WTC11 (cell line): ENCODE data around the gene NFATC2. TPM values are rescaled to one million over a fixed set of nuclear protein-coding genes. Genes with fewer than 3 reads are reported as not detected.
A peak's percentile ranks its signal among the peaks of the same experiment; 100 is the strongest.

ENCODE experiments used
- ATAC-seq: fragments of 200-7000 bp; cut with Tn5 transposase; 2 replicates; pipeline ENCODE4 v1.10.0; 2021; ENCODE audit warnings: mild to moderate bottlenecking, moderate library complexity
- CTCF ChIA-PET: fragments of 300-600 bp; sonication (Branson Sonifier 250); formaldehyde crosslinking; loops from one replicate; lab custom pipeline; 2021; ENCODE audit warnings: antibody characterized with exemption; lab: Charles Lee
- POLR2A ChIA-PET: fragments of 350-600 bp; sonication (Branson Sonifier 250); formaldehyde crosslinking; loops from one replicate; lab custom pipeline; 2021; ENCODE audit warnings: antibody characterized with exemption; lab: Charles Lee
- DNase-seq: peaks from one replicate; pipeline ENCODE4 v3.0.0; 2021; ENCODE audit warnings: low spot score
- H3K27ac Mint-ChIP-seq: 2 replicates; pipeline ENCODE4 v1.8.0; 2021; ENCODE audit warnings: mixed read lengths
- H3K27me3 Mint-ChIP-seq: 2 replicates; pipeline ENCODE4 v1.8.0; 2021; ENCODE audit warnings: low read depth, mild to moderate bottlenecking, moderate library complexity, mixed read lengths
- H3K36me3 Mint-ChIP-seq: 2 replicates; pipeline ENCODE4 v1.8.0; 2021; ENCODE audit warnings: mixed read lengths
- H3K4me1 Mint-ChIP-seq: 2 replicates; pipeline ENCODE4 v1.8.0; 2022; ENCODE audit warnings: mixed read lengths
- H3K4me3 Mint-ChIP-seq: 2 replicates; pipeline ENCODE4 v1.8.0; 2021; ENCODE audit warnings: mild to moderate bottlenecking, moderate library complexity, mixed read lengths
- H3K9me3 Mint-ChIP-seq: 2 replicates; pipeline ENCODE4 v1.8.0; 2021; ENCODE audit warnings: mixed read lengths
- EMX1 ChIP-seq: fragments of 250-450 bp; sonication (Bioruptor Pico); IDR thresholded peaks from 2 replicates; pipeline ENCODE4 v1.8.0; 2021; ENCODE audit warnings: mild to moderate bottlenecking
- JAZF1 ChIP-seq: fragments of 250-450 bp; sonication (Bioruptor Pico); IDR thresholded peaks from 2 replicates; pipeline ENCODE4 v1.9.0; 2021; ENCODE audit warnings: moderate library complexity, mild to moderate bottlenecking, inconsistent platforms
- JUN ChIP-seq: sonication (generic); formaldehyde crosslinking; IDR thresholded peaks from 2 replicates; pipeline ENCODE4 v1.8.0; 2023; ENCODE audit warnings: mild to moderate bottlenecking, missing genetic modification reagents
- NR3C1 ChIP-seq: sonication (generic); formaldehyde crosslinking; conservative IDR thresholded peaks from 2 replicates; pipeline ENCODE4 v1.8.1; 2023; ENCODE audit warnings: low read depth, mild to moderate bottlenecking, missing genetic modification reagents
- TEAD1 ChIP-seq: sonication (generic); formaldehyde crosslinking; IDR thresholded peaks from 2 replicates; pipeline ENCODE4 v1.8.0; 2022; ENCODE audit warnings: mild to moderate bottlenecking, missing genetic modification reagents
- total RNA-seq: library from RNA; stranded (reverse); gene quantifications from 3 replicates; pipeline ENCODE4 v1.2.3, GENCODE V29; 2021
- TF ChIP-seq, protein P1 (sequence below): sonication (generic); formaldehyde crosslinking; IDR thresholded peaks from 2 replicates; pipeline ENCODE4 v1.8.0; 2022; ENCODE audit warnings: mild to moderate bottlenecking, missing genetic modification reagents
- TF ChIP-seq, protein P2 (sequence below): fragments of 250-450 bp; sonication (Bioruptor Pico); IDR thresholded peaks from 2 replicates; pipeline ENCODE4 v1.9.0; 2021; ENCODE audit warnings: mild to moderate bottlenecking
- TF ChIP-seq, protein P3 (sequence below): sonication (generic); formaldehyde crosslinking; IDR thresholded peaks from 2 replicates; pipeline ENCODE4 v1.8.1; 2022; ENCODE audit warnings: low read depth, mild to moderate bottlenecking, moderate library complexity, missing genetic modification reagents, borderline replicate concordance
- TF ChIP-seq, protein P4 (sequence below): sonication (generic); formaldehyde crosslinking; IDR thresholded peaks from 2 replicates; pipeline ENCODE4 v1.8.0; 2023; ENCODE audit warnings: mild to moderate bottlenecking, missing genetic modification reagents
- TF ChIP-seq, protein P5 (sequence below): sonication (generic); formaldehyde crosslinking; IDR thresholded peaks from 2 replicates; pipeline ENCODE4 v1.8.0; 2022; ENCODE audit warnings: mild to moderate bottlenecking, missing genetic modification reagents

Gene NFATC2
- total RNA-seq, 1 experiment from 2014 or later, result 1.7 TPM

DNA sequence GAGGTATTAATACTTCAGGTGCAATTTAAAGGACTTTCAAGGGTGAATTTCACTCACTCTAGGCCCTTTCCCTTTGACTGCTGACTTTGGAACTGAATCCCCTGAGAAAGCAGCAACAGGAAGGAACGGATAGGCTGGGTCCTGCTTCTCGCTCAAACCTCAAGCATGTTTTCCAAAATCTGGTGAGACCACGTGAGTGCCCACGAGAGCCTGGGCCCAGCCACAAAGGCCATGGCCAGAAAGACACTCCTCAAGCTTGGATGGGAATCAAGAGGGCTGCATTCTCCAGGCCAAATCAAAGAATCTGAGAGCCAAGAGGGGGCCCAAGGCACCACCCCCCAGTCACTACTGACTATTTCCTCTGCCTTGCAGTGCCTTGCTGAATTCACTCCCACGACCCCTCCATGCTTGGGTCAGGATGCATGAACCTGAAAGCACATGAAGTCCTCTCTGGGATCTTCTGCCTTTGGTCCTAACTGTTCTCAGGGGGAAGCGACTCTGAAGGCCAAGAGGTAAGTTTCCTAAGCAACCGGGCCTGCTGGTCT lies 146.1 kb downstream of the NFATC2 start (continued):
- TF ChIP-seq NR3C1 (CRISPR knock-in tag) (no peak), JAZF1 (CRISPR knock-in tag) (no peak), JUN (CRISPR knock-in tag) (no peak)
- TF ChIP-seq, protein P1, sequence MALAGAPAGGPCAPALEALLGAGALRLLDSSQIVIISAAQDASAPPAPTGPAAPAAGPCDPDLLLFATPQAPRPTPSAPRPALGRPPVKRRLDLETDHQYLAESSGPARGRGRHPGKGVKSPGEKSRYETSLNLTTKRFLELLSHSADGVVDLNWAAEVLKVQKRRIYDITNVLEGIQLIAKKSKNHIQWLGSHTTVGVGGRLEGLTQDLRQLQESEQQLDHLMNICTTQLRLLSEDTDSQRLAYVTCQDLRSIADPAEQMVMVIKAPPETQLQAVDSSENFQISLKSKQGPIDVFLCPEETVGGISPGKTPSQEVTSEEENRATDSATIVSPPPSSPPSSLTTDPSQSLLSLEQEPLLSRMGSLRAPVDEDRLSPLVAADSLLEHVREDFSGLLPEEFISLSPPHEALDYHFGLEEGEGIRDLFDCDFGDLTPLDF, result no peak
- TF ChIP-seq, protein P2, sequence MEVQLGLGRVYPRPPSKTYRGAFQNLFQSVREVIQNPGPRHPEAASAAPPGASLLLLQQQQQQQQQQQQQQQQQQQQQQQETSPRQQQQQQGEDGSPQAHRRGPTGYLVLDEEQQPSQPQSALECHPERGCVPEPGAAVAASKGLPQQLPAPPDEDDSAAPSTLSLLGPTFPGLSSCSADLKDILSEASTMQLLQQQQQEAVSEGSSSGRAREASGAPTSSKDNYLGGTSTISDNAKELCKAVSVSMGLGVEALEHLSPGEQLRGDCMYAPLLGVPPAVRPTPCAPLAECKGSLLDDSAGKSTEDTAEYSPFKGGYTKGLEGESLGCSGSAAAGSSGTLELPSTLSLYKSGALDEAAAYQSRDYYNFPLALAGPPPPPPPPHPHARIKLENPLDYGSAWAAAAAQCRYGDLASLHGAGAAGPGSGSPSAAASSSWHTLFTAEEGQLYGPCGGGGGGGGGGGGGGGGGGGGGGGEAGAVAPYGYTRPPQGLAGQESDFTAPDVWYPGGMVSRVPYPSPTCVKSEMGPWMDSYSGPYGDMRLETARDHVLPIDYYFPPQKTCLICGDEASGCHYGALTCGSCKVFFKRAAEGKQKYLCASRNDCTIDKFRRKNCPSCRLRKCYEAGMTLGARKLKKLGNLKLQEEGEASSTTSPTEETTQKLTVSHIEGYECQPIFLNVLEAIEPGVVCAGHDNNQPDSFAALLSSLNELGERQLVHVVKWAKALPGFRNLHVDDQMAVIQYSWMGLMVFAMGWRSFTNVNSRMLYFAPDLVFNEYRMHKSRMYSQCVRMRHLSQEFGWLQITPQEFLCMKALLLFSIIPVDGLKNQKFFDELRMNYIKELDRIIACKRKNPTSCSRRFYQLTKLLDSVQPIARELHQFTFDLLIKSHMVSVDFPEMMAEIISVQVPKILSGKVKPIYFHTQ (CRISPR knock-in tag), result no peak
- TF ChIP-seq, protein P3, sequence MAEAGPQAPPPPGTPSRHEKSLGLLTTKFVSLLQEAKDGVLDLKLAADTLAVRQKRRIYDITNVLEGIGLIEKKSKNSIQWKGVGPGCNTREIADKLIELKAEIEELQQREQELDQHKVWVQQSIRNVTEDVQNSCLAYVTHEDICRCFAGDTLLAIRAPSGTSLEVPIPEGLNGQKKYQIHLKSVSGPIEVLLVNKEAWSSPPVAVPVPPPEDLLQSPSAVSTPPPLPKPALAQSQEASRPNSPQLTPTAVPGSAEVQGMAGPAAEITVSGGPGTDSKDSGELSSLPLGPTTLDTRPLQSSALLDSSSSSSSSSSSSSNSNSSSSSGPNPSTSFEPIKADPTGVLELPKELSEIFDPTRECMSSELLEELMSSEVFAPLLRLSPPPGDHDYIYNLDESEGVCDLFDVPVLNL, result no peak

DNA sequence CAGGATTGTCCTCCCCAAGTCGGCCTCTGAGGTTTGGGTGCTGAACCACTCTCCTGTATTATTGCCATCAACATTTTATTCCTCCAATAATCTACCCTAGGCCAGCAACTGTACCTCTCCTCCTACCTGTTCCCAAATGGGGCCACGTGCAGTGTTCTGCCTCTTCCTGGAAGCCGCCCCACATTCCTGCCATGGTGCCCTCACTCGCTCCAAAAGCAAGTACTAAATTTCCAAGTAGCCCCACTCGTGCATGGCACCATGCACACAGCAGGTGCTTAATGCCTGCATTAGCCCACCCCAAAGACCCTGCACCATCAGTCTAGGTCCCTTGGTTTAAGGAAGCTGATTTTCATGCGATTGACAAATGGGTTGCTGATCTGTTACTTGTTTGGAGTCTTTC lies 147.8 kb downstream of the NFATC2 start:
- H3K4me1 Mint-ChIP-seq, result peaks cover 54% of the 10 kb centered on the region
- TF ChIP-seq TEAD1 (CRISPR knock-in tag), result no peak
- TF ChIP-seq, protein P4, sequence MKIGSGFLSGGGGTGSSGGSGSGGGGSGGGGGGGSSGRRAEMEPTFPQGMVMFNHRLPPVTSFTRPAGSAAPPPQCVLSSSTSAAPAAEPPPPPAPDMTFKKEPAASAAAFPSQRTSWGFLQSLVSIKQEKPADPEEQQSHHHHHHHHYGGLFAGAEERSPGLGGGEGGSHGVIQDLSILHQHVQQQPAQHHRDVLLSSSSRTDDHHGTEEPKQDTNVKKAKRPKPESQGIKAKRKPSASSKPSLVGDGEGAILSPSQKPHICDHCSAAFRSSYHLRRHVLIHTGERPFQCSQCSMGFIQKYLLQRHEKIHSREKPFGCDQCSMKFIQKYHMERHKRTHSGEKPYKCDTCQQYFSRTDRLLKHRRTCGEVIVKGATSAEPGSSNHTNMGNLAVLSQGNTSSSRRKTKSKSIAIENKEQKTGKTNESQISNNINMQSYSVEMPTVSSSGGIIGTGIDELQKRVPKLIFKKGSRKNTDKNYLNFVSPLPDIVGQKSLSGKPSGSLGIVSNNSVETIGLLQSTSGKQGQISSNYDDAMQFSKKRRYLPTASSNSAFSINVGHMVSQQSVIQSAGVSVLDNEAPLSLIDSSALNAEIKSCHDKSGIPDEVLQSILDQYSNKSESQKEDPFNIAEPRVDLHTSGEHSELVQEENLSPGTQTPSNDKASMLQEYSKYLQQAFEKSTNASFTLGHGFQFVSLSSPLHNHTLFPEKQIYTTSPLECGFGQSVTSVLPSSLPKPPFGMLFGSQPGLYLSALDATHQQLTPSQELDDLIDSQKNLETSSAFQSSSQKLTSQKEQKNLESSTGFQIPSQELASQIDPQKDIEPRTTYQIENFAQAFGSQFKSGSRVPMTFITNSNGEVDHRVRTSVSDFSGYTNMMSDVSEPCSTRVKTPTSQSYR (CRISPR knock-in tag), result no peak
- ChIA-PET CTCF (interaction anchor here (1.5 kb wide), 1 partner anchor 402 kb away, joined by 5 read pairs; no protein-coding TSS in a partner anchor), POLR2A (no interaction called here)
- DNase-seq, result no peak
- no peak for ATAC-seq
- H3K27me3 Mint-ChIP-seq, result peaks cover 2% of the 10 kb centered on the region; the same call in 1 of the 2 replicates
- no peaks in the 10 kb centered on the region for H3K36me3 Mint-ChIP-seq
- H3K9me3 Mint-ChIP-seq, result no peaks in the 10 kb centered on the region
- H3K4me3 Mint-ChIP-seq, result no peak overlapping the region
- peak overlapping the region; percentile 48; the same call in 1 of the 2 replicates for H3K27ac Mint-ChIP-seq

DNA sequence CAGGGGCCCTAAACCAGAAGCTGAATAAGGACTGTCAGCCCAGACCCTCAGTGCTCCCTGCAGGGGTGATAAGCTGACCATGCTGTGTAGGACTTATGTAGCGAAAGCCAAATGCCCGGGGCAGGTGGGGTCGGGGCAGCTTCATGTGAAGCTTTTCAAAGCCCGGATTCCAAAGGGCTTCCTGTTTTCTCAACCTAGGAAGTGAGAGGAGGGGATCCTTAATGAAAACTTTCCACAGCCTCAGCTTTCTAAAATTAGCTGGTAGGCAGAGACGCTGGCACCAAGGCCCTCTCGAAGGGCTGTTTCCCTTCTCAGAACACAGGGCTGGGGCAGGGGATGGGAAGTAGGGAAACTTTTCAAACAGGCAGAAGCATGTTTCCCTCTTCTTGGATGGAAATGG lies 148.9 kb downstream of the NFATC2 start:
- peaks cover 2% of the 10 kb centered on the region; the same call in 1 of the 2 replicates for H3K27me3 Mint-ChIP-seq
- TF ChIP-seq EMX1 (CRISPR knock-in tag) (no peak), TEAD1 (CRISPR knock-in tag) (no peak)
- TF ChIP-seq, protein P5, sequence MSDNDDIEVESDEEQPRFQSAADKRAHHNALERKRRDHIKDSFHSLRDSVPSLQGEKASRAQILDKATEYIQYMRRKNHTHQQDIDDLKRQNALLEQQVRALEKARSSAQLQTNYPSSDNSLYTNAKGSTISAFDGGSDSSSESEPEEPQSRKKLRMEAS (CRISPR knock-in tag), result no peak
- TF ChIP-seq, all 79 proteins: peak for 0
- Mint-ChIP-seq H3K9me3 (no peaks in the 10 kb centered on the region), H3K36me3 (no peaks in the 10 kb centered on the region), H3K27ac (no peak overlapping the region), H3K4me1 (peaks cover 63% of the 10 kb centered on the region), H3K4me3 (no peak overlapping the region)
- POLR2A ChIA-PET, result no interaction called here
- ATAC-seq (peak; percentile 31), DNase-seq (no peak)
- CTCF ChIA-PET, result no interaction called here

DNA sequence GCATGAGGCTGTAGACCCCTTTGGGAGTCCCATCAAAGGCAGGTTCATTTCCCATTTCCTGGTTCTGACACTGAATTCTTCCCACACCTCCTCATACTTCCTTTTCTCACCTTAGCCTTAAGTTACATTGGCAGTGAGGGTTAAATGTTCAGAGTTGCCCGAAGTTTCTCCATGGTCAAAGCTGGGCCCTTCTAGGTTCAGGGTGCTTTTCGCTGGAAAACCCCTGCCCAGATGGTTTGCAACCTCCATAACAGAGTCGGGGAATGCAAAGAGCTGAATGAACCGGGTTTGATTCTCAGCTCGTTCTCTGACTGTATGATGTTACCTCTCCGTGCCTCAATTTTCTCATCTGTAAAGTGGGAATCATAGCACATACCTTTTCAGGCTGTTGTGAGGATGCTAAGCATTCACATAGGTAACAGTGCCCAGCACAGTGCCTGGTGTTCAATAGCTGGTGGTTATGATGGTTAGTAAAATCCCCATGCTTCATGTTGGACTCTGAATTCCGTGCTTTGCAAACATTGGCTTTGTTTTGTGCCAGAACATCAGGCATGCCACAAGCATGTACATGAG lies 149.8 kb downstream of the NFATC2 start:
- H3K4me3 Mint-ChIP-seq, result no peak overlapping the region
- POLR2A ChIA-PET, result no interaction called here
- peaks cover 65% of the 10 kb centered on the region for H3K4me1 Mint-ChIP-seq
- ATAC-seq, result no peak
- H3K36me3 Mint-ChIP-seq, result no peaks in the 10 kb centered on the region
- TF ChIP-seq, protein P1, result no peak
- TF ChIP-seq, all 79 proteins: peak for 0
- Mint-ChIP-seq H3K27me3 (peaks cover 2% of the 10 kb centered on the region; the same call in 1 of the 2 replicates), H3K9me3 (no peaks in the 10 kb centered on the region), H3K27ac (no peak overlapping the region)
- CTCF ChIA-PET, result no interaction called here
- DNase-seq, result no peak
